Mesendoderm (in vitro differentiated cells): ENCODE measurements around the gene CYRIA.

Source experiments
- DNase-seq: peaks from one replicate; pipeline ENCODE4 v3.0.0; 2013
- H2AK5ac ChIP-seq: 2 replicates; pipeline ENCODE4 v1.6.1; 2013; ENCODE audit warnings: low read length, inconsistent platforms
- H2BK120ac ChIP-seq: 2 replicates; pipeline ENCODE4 v1.6.1; 2013; ENCODE audit warnings: low read depth, mild to moderate bottlenecking, low read length, moderate library complexity, mixed read lengths
- H2BK15ac ChIP-seq: replicated peaks from 2 replicates; pipeline ENCODE4 v1.6.1; 2013; ENCODE audit warnings: low read depth, mild to moderate bottlenecking, moderate library complexity
- H2BK5ac ChIP-seq: 2 replicates; pipeline ENCODE4 v1.6.1; 2013; ENCODE audit warnings: low read length, inconsistent platforms
- H3K18ac ChIP-seq: 2 replicates; pipeline ENCODE4 v1.6.1; 2013; ENCODE audit warnings: mild to moderate bottlenecking, low read length, mixed read lengths
- H3K23ac ChIP-seq: one replicate; pipeline ENCODE4 v1.6.1; 2013; ENCODE audit warnings: low read length
- H3K27ac ChIP-seq: 2 replicates; pipeline ENCODE4 v1.5.1; 2013; ENCODE audit warnings: low read depth, mild to moderate bottlenecking, inconsistent platforms, low read length, moderate library complexity
- H3K27me3 ChIP-seq: 2 replicates; pipeline ENCODE4 v1.6.1; 2013; ENCODE audit warnings: low read length, control low read depth, mild to moderate bottlenecking, inconsistent platforms; ENCODE audit not compliant: insufficient read depth, poor library complexity
- H3K36me3 ChIP-seq: 2 replicates; pipeline ENCODE4 v1.6.1; 2013; ENCODE audit warnings: low read length, inconsistent platforms; ENCODE audit not compliant: control insufficient read depth, insufficient read depth
- H3K4ac ChIP-seq: one replicate; pipeline ENCODE4 v1.6.1; 2013; ENCODE audit warnings: low read depth, mild to moderate bottlenecking, low read length, moderate library complexity
- H3K4me1 ChIP-seq: 2 replicates; pipeline ENCODE4 v1.6.1; 2013; ENCODE audit warnings: low read depth, low read length, inconsistent platforms; ENCODE audit not compliant: control insufficient read depth
- H3K4me2 ChIP-seq: 2 replicates; pipeline ENCODE4 v1.6.1; 2013; ENCODE audit warnings: low read length
- H3K4me3 ChIP-seq: 2 replicates; pipeline ENCODE4 v1.5.1; 2013; ENCODE audit warnings: mild to moderate bottlenecking, low read length
- H3K56ac ChIP-seq: one replicate; pipeline ENCODE4 v1.6.1; 2013; ENCODE audit warnings: low read length
- H3K79me1 ChIP-seq: 2 replicates; pipeline ENCODE4 v1.6.1; 2013; ENCODE audit warnings: low read length, inconsistent platforms
- H3K79me2 ChIP-seq: 2 replicates; pipeline ENCODE4 v1.6.1; 2013; ENCODE audit warnings: mild to moderate bottlenecking, low read length; ENCODE audit not compliant: control insufficient read depth, insufficient read depth
- H3K9ac ChIP-seq: 2 replicates; pipeline ENCODE4 v1.6.1; 2013; ENCODE audit warnings: low read length, inconsistent platforms
- H4K5ac ChIP-seq: one replicate; pipeline ENCODE4 v1.6.1; 2013; ENCODE audit warnings: low read length
- H4K8ac ChIP-seq: one replicate; pipeline ENCODE4 v1.6.1; 2013; ENCODE audit warnings: low read depth, mild to moderate bottlenecking, control low read depth, low read length, moderate library complexity
- WGBS: extraction: QIAGEN DNeasy Blood & Tissue Kit; methylation state at CpG from one replicate; pipeline ENCODE4 v1.1.7; 2013; ENCODE audit warnings: low lambda C conversion rate, missing lambda C conversion rate; ENCODE audit not compliant: insufficient coverage; ENCODE audit errors: extremely low coverage; 5-methylcytosine and 5-hydroxymethylcytosine counted together

Gene CYRIA

DNA sequence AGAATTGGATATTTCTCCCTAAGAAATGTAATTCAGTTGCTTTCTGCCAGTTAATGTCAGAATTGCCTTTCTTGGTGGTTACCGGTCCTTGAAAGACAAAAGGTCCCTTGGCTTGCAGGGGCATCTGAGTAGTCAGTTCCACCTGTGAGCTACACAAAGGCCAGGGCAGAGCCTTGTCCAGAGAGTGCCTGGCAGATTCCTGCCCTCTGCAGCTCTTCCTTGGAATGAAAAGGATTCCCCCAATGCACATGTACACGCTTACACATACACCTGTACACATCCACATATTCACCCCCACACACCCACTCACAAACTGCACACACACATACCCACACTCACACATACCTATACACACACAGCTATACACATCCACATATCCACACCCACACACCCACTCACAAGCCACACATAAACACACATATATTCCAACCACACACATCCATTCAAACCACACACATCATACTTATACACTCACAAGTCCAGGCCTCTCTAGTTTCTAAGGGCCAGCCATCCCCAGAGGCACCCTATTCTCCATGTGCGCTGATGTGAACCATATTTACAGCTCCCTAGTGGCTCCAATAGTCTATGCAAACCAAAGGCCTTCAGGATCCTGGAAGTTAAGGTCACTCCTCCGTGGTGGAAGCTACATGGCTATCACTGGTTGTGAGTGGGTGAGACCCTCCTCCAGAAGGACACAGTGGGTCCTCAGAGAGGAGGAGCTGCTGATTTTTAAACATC lies 9.6 kb downstream of the CYRIA start:
- Histone ChIP-seq H2AK5ac (no peak overlapping the region), H3K36me3 (no peaks in the 10 kb centered on the region), H3K18ac (no peak overlapping the region), H3K79me1 (no peaks in the 10 kb centered on the region), H3K4me2 (no peak overlapping the region), H2BK15ac (no peak overlapping the region), H3K56ac (no peak overlapping the region), H3K23ac (no peak overlapping the region), H3K27me3 (no peaks in the 10 kb centered on the region), H4K8ac (no peak overlapping the region), H2BK5ac (no peak overlapping the region), H3K4me1 (no peaks in the 10 kb centered on the region), H3K4ac (no peak overlapping the region), H2BK120ac (no peak overlapping the region), H3K79me2 (no peaks in the 10 kb centered on the region), H4K5ac (no peak overlapping the region), H3K4me3 (no peak overlapping the region), H3K9ac (no peak overlapping the region), H3K27ac (no peak overlapping the region)
- WGBS = no CpG with 5 or more reads among the region's 4 CpGs
- DNase-seq = no peak

DNA sequence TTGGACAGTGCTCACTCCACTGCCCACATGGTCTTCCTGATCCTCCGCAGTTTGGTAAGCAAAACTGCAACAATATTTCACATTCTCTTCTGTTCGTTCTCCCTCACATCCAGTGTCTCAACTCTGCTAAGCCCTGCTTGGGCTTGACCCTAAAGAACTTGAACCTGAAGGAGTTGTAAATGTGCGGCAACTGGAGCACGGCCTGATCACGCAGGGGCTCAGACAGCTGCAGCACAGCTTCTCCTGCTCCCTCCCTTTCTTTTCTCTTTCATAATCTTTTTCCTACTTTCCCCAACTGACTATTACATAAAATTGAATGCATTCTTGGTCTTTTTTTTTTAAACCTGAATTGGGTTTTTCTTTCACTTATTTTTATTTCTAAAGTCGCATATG lies 10.2 kb downstream of the CYRIA start:
- WGBS = no CpG with 5 or more reads among the region's 6 CpGs
- no peak overlapping the region for H3K9ac ChIP-seq
- H3K56ac ChIP-seq = no peak overlapping the region

DNA sequence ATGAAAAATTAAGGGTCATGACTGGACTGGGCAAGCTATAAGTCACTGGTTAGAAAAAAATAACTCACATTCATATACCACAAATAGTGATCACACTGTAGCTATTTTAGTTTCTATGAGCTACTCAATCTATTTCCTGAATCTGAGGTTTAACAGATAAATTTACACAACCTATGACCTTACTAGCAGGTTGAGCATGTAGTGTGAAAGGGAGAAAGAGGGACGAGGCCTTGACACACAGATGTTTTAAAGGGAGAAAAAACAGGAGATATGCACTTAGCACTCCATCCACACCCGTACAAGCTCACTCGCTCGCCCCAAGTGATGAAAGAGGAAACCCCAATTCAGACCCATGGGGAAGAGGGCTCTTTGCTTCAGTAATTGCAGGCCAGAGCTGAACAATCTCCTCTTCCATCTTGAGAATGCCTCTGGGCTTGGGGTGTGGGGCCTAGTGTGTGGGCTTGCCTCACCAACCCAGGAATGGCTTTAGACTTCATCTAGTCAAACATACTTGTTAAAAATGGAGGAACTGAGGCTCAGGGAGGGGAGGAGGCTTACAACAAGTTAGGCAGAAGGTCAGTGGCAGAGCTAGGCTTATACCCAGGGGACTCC lies 10.7 kb downstream of the CYRIA start:
- no peak overlapping the region for H2BK120ac ChIP-seq
- no peak overlapping the region for H2AK5ac ChIP-seq
- H2BK15ac ChIP-seq = no peak overlapping the region
- H3K4me1 ChIP-seq = no peaks in the 10 kb centered on the region
- no peaks in the 10 kb centered on the region for H3K27me3 ChIP-seq
- no peak overlapping the region for H2BK5ac ChIP-seq
- no peak for DNase-seq
- H3K27ac ChIP-seq = no peak overlapping the region
- H3K79me1 ChIP-seq = no peaks in the 10 kb centered on the region
- no peak overlapping the region for H4K8ac ChIP-seq
- H3K79me2 ChIP-seq = no peaks in the 10 kb centered on the region
- H3K23ac ChIP-seq = no peak overlapping the region
- H3K9ac ChIP-seq = no peak overlapping the region
- H3K56ac ChIP-seq = no peak overlapping the region
- H3K4me3 ChIP-seq = no peak overlapping the region
- WGBS = no CpG with 5 or more reads among the region's 4 CpGs
- H4K5ac ChIP-seq = no peak overlapping the region
- no peak overlapping the region for H3K4ac ChIP-seq
- H3K36me3 ChIP-seq = no peaks in the 10 kb centered on the region
- H3K18ac ChIP-seq = no peak overlapping the region
- H3K4me2 ChIP-seq = no peak overlapping the region

More for the DNA sequence above, 10.2 kb downstream of the CYRIA start:
- H3K27me3 ChIP-seq = no peaks in the 10 kb centered on the region
- H3K4me3 ChIP-seq = no peak overlapping the region
- DNase-seq = no peak
- H3K27ac ChIP-seq = no peak overlapping the region
- no peaks in the 10 kb centered on the region for H3K79me1 ChIP-seq
- no peak overlapping the region for H4K8ac ChIP-seq
- H3K18ac ChIP-seq = no peak overlapping the region
- no peak overlapping the region for H2BK120ac ChIP-seq
- H2BK15ac ChIP-seq = no peak overlapping the region
- H3K4me2 ChIP-seq = no peak overlapping the region
- no peak overlapping the region for H2BK5ac ChIP-seq
- H3K36me3 ChIP-seq = no peaks in the 10 kb centered on the region
- no peak overlapping the region for H4K5ac ChIP-seq
- no peaks in the 10 kb centered on the region for H3K4me1 ChIP-seq
- H3K79me2 ChIP-seq = no peaks in the 10 kb centered on the region
- no peak overlapping the region for H3K4ac ChIP-seq
- H3K23ac ChIP-seq = no peak overlapping the region
- no peak overlapping the region for H2AK5ac ChIP-seq

DNA sequence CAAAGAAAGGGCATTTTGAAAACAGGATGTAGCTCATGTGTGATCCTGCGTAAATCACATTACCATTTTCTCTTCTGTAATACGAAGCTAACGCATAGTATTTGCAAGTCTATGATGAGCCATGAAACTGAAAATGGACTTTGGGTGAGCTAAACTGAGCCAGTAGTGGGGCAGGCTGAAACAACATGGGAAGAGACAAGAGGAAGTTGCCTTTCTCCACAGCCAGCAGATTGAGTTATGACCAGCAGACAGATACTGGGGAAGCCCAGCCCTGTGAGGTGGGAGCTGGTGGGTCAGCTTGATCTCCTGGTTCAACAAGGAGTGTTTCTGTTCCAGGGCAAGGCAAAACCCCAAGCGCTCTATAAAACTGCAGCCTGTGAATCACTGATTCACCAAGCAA lies 11.8 kb downstream of the CYRIA start:
- no peak overlapping the region for H4K8ac ChIP-seq
- H3K27me3 ChIP-seq = no peaks in the 10 kb centered on the region
- H3K18ac ChIP-seq = no peak overlapping the region
- no peaks in the 10 kb centered on the region for H3K36me3 ChIP-seq
- no peak overlapping the region for H2AK5ac ChIP-seq
- H3K79me2 ChIP-seq = no peaks in the 10 kb centered on the region
- no peak overlapping the region for H3K4ac ChIP-seq
- H3K4me3 ChIP-seq = no peak overlapping the region
- no peak for DNase-seq
- H2BK15ac ChIP-seq = no peak overlapping the region
- no peak overlapping the region for H2BK5ac ChIP-seq
- no peaks in the 10 kb centered on the region for H3K79me1 ChIP-seq
- no peak overlapping the region for H3K27ac ChIP-seq
- WGBS = no CpG with 5 or more reads among the region's 4 CpGs
- H3K56ac ChIP-seq = no peak overlapping the region
- no peak overlapping the region for H3K23ac ChIP-seq
- no peak overlapping the region for H4K5ac ChIP-seq
- H3K9ac ChIP-seq = no peak overlapping the region
- no peak overlapping the region for H2BK120ac ChIP-seq
- H3K4me2 ChIP-seq = no peak overlapping the region
- H3K4me1 ChIP-seq = no peaks in the 10 kb centered on the region

DNA sequence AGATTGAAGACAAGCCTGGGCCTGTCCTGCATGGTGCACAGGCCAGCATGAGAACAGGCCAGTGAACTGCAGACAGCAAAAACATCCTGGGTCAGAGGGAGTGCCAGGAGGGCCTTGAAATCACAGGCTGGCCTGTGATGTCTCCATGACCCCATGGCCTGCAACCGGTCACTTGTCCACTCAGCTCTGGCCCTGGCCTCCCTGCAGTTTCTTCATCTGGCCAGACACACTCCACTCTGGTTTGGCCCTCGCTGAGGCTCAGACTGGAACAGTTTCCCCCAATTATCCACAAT lies 12.6 kb downstream of the CYRIA start:
- H3K4ac ChIP-seq = no peak overlapping the region
- H3K27ac ChIP-seq = no peak overlapping the region
- H2BK120ac ChIP-seq = no peak overlapping the region
- H3K36me3 ChIP-seq = no peaks in the 10 kb centered on the region
- H3K4me3 ChIP-seq = no peak overlapping the region
- no peak overlapping the region for H4K8ac ChIP-seq
- H3K18ac ChIP-seq = no peak overlapping the region
- no peak overlapping the region for H2BK5ac ChIP-seq
- H2AK5ac ChIP-seq = no peak overlapping the region
- H3K56ac ChIP-seq = peak overlapping the region; percentile 32
- no peaks in the 10 kb centered on the region for H3K79me1 ChIP-seq
- no peak overlapping the region for H2BK15ac ChIP-seq
- H3K9ac ChIP-seq = no peak overlapping the region
- no peaks in the 10 kb centered on the region for H3K27me3 ChIP-seq
- no peaks in the 10 kb centered on the region for H3K79me2 ChIP-seq
- H3K23ac ChIP-seq = no peak overlapping the region
- H4K5ac ChIP-seq = no peak overlapping the region
- H3K4me1 ChIP-seq = no peaks in the 10 kb centered on the region
- WGBS = no CpG with 5 or more reads among the region's 2 CpGs
- DNase-seq = no peak
- H3K4me2 ChIP-seq = no peak overlapping the region
